ENCODE measurements around the gene UBE2J2.
"Not testable (repeated sequence)": the region's sequence is repeated elsewhere in the genome, so short reads cannot be mapped to it uniquely, and the experiment has no call there.

The UBE2J2 gene

DNA sequence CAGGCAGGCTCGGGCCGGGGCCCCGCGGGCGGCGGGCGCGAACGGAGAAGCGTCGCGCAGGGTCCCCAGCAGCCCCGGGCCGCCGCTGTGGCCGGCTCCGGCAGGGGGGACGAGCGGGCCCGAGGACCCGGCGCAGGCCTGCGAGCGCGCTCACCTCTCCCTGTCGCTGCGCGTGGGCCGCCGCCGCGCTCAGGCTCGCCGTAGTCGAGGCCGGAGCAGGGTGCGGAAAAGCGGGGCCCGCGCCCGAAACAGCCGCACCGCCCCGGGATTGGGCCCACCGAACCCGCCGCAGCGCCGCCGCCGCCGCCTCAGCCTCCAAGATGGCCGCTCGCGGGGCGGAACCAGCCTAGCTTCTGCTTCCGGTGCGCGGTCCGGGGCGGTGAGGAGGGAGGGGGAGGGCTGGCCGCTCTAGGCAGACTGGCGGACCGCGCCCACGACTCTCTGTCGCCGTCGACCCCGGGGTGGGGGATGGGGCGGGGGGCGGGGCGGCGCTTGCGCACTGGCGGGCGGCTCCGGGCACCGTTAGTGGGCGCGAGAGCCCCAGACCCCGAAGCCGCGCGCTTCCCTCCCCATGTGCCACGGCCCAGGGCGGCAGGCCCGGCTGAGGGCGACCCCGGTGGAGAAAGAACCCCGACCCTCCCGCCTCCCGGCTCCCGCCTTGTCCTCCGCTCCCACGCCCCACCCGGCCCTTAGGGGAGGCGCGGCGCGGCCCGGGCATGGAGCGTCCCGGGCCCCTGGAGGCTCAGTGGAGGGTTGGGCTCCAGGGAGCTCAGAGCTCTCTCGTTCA is at the start of gene UBE2J2:
Gene UBE2J2, minus strand, starts transcription at position 343 of the 787 bp plus-strand sequence. CDS start 5,862 bp downstream, outside the sequence.
- DNase-seq = peak; percentile 95

DNA sequence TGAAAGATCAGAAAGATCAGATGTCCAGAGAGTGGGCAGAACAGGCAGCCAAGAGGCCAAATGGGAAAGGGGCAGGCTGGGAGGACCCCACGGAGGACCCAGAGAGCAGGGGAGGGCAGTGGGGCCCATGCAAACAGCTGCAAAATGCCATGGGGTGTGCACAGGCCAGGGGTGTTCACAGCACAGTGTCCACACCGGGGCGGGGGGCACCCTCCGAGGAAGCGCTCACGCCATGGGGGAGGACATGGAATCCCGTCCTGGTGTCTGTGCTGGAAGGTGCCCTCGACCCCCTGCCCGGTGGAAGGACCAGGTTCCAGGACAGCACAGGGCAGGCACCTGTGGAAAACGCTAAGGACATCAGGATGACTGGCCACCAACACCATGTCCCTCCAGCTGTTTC is 49.3 kb upstream of the UBE2J2 start:
- no peak for DNase-seq

DNA sequence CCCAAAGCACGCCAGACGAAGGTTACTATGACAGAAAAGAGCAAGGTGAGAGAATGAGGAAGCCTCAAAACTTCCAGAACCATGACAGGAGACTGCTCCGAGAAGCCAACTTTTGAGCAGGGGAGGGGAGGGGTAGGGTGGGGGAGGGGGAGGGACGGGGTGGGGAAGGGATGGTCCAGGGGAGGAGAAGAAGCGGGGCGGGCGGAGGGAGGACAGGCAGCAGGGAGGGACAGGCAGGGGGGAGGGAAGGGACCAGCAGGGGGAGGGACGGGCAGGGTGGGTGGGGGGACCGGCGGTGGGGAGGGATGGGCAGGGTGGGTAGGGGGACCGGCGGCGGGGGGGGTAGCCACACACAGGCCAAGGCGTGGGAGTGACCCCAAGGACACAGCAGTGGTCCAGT is 48.8 kb upstream of the UBE2J2 start:
- DNase-seq = no peak

DNA sequence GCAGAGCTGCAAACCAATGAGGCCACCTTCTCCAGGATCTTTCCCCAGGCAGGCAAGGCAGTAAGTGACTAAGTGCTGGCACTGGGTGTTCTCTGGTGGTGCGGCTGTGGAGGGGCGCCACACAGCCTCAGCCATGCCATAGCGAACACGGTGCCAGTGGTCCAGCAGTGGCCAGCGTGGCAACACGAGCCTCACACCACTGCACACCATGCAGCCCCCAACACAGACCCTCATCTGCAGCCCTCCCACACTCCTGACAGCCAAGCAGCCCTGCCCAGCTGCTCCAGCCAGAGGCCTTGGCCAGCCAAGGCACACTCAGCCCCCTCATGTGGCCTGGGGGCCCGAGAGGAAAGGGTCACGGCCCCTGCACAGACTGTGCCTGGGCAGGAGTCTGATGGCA is 47.8 kb upstream of the UBE2J2 start:
- DNase-seq = no peak

DNA sequence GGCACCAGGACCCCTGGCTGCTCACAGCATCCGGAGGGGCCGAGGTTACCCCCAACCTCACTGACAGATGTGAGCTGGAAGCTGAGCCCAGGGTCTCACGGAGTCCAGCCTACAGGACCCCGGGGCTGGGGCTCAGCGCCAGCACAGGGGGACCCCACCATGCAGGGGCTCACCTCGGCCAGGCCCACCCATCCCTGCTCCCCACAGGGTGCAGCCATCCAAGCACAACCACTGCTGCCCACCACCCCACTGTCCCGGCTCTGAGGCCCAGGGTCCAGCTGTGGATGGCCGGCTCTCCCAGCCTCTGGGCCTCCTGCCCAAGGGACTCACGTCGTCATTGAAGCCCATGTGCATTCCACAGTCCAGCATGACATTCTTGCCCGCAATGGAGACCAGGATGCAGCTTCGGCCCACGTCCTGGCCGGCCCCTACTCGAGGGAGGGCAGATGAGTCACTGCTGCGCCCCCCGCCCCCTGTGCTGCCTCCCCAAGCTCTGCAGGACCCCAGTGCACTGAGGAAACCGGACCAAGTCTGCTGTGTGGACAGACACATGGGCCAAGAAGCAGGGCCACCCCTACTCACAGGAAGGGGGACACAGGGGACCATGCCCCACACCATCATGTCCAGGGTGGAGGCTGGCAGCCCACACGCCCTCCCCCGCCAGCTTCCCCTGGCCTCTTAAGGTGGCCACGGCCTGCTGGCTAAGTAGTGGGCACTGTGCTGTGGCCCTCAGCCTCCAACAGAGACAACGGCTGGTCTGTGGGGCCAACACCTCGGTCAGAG is 47.2 kb upstream of the UBE2J2 start:
- DNase-seq = no peak

DNA sequence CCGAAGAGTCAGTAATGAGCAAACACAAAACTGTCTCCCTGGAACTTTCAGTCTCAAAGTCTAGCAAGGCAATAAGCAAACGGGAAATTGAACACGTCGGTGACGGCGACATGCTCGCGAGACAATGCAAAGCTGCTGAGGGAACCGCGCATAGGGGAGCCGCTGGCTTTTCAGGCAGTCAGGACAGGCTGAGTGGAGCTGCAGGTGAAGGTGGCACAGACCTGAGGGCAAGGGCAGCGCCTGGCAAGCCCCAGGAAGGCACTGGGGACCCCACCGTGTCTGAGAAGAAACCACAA is 45.9 kb upstream of the UBE2J2 start:
- no peak for DNase-seq

DNA sequence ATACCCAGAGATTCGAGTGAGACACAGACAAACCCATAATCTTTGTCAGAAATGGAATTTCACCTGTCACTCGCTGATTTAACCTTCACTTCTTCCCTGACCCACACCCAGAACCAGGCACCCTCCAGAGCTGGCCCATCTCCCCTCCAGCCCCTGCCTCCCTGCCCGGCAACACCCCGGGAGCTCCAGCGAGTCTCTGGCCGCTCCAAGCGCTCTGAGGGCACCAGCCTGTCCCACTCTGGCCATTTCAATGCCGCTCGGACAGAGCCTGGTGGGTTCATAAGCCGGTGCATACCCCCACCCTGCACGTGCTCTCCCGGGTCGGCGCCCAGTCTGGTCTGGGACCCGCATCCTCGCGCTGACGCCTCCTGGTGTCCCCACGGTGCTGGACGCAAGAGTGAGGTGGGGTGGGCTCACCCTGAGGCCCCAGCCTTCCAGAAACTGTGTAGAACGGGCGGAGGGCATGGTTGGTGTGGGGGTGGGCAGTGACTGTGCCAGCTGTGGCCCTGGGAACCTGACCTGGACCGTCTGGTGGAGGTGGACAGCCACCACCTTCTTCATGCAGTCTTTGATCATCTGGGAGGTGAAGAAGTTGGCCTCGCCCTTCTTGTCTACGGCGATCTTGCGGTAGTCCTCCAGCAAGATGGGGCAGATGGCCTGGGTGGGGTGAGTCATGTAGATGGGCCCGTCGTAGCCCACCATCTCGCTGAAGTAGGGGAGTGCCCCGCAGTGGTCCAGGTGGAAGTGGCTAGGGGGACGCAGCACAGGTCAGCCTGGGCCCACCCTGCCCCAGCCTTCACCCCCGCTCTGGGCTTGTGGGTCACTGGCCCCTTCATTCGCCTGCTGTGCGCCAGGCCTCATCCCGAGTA is 45.4 kb upstream of the UBE2J2 start:
- no peak for DNase-seq

DNA sequence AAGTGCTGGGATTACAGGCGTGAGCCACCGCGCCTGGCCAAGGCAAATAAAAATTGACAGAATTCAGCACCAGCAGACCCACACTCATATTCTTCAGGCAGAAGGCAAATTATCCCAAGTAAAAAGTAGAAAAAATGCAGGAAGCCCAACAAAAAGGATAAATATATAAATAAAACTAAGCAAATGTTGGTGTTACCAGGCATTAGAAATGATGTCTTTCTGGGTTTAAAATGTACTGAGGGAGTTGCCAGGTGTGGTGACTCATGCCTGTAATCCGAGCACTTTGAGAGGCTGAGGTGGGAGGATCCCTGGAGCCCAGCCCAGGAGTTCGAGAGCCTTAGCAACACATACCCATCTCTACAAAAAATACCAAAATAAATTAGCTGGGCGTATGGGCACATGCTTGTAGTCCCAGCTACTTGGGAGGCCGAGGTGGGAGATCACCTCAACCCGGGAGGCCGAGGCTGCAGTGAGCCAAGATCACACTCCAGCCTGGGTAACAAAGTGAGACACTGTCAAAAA is 44.5 kb upstream of the UBE2J2 start:
- no peak for DNase-seq

DNA sequence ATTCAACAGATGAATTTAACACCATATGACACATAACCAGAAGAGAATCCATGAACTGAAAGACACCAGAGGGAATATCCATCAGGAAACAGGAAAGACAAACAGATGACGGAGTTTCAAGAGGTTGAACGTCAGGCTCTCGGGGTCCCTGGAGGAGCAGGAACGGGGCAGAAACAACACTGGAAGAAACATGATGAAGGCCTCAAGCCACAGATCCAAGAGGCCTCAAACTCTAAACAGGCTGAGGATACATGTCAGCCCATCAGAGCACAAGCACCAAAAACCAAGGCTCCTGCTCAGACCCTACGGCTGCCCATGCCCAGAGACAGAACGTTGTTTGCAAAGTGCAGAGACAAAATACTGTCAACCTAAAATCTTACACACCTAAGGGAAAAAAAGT is 43.8 kb upstream of the UBE2J2 start:
- DNase-seq = no peak

DNA sequence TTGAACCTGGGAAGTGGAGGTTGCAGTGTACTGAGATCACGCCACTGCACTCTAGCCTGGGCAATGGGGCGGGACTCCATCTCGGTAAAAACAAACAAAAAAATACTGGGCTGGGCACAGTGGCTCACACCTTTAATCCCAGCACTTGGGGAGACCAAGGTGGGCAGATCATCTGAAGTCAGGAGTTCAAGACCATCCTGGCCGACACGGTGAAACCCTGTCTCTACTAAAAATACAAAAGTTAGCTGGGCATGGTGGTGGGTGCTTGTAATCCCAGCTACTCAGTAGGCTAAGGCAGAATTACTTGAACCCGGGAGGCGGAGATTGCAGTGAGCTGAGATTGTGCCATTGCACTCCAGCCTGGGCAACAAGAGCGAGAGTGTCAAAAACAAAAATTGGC is 42.5 kb upstream of the UBE2J2 start:
- DNase-seq = not testable (repeated sequence)

DNA sequence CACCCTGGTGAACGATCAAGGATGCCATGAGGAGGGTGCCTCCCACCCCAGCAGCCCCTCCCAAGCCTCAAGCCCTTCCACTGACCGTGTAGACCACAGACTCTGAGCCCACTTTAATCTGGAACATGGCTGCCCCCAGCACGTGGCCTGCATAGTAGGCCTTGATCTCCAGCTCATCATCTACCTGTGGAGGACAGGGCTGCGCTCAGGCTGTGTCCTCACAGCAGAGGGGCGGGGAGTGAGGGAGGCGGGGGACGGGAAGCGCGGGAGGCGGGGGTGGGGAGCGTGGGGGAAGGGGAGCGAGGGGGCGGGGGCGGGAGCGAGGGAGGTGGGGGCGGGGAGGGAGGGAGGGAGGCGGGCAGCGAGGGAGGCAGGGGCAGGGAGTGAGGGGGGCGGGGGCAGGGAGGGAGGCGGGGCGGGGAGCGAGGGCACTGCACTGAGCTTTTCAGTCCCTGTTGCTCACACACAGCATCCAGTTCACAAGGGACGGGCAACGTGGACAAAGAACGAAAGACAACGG is 41.8 kb upstream of the UBE2J2 start:
- DNase-seq = no peak

DNA sequence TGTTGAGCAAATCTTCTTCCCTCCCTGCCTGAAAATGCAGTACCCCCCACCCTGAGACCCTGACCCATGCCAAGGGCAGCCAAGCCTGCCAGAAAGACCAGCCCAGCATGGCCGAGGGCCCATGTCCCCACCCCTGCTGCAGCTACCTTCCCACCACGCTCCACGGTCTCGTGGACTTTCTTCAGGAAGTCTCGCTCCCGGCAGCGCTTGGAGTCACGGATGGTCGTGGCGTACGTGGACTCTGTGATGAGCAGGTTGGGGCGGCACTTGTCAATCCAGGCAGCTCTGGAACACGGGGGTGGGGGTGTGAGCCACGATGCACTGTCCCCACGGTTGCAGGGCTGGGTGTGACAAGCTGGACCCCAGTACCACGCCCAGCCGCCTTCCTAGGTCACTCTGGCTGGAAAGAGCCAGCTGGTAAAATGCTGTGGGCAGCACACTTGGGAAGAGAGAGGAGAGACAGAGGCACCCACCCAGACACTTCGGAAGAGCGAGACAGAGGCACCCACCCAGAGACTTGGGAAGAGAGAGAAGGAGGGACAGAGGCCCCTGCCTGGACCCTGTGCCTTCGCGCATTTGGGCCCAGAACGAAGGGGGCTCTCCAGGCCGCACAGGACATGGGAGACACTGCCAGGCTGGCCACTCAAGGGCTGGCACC is 41.2 kb upstream of the UBE2J2 start:
- DNase-seq = no peak

DNA sequence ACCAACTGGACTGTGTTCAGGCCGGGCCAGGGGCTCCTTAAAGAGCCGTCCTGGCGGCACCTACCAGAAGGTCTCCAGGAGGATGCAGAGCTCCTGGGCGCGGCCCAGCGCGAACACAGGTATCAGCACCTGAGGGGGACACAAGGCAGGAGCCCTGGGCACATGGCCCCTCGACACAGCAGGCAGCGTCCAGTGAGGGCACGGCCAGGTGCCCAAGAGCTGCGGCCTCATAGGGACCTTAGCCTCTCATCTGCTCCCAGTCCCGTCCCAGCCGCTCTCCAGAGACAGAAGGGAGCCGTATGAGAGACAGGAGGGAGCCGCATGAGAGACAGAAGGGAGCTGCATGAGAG is 40.6 kb upstream of the UBE2J2 start:
- DNase-seq = no peak

DNA sequence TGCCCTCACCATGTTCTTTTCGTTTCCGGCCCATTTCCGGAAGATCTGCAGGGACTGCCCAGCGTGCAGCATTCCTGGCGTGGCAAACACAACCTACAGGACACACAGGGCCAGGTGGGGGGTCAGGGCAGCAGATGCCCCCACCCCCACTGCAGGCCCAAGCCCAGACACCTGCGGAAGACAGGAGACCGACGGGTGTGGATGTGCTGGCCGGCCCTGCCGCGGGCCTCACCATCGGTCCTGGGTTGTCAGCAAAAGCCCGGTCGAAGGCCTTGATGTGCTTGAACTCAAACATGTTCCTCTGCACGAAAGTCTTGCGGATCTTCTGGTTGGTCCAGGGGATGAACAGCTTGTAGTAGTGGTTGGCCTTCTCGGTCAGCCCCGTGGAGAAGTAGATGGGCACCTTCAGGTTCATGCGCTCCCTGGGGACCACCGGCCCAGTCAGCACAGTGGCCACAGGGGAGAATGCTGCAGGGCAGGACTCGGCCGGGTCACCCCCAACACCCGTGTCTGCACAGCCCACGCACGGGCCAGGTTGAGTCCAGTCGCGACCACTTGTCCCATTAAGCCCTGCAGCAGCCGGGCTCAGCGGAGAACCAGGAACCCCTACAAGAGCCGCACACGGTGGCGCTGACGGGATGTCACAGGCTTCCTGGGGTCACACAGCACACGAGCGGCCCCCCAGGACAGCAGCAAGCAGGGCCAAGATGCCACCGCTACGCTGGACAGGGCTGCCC is 40.0 kb upstream of the UBE2J2 start:
- DNase-seq = no peak

DNA sequence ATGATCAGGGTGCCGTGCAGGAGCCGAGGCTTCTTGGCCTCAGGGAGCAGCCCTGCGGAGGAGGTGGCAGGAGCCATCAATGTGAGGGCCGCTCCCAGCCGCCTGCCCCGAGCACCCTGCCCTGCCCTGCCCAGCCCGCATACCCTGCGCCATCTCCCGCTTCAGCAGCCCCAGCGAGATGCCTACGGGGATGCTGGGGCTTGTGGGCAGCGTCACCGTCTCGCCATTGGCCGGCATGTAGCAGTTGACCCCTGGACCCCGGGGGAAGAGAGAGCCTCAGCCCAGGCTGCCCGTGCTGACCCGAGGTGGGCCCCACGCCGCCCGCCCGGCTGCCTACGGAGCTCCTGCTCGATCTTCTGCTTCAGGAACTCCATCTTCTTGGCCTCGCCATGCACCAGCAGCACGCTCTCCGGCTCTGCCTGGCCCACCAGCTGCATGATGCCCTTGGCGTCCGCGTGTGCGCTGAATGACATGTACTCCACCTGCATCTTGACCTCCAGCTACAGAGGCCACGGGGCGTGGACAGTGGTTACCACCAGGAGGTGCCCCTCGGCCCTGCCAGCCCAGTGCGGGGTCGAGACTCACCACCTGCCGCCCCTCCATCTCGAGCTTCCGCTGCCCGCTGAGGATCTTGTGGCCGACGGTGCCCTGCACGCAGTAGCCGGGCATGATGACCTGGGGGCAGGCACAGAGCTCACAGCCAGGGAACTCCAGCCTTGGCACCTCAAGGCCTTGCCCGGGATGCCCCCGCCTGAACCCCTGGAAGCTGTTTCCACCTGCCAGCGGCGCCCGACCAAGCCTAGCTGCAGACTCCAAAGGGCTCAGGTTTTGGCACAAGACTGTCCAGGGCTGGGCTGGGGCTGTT is 39.0 kb upstream of the UBE2J2 start:
- no peak for DNase-seq

DNA sequence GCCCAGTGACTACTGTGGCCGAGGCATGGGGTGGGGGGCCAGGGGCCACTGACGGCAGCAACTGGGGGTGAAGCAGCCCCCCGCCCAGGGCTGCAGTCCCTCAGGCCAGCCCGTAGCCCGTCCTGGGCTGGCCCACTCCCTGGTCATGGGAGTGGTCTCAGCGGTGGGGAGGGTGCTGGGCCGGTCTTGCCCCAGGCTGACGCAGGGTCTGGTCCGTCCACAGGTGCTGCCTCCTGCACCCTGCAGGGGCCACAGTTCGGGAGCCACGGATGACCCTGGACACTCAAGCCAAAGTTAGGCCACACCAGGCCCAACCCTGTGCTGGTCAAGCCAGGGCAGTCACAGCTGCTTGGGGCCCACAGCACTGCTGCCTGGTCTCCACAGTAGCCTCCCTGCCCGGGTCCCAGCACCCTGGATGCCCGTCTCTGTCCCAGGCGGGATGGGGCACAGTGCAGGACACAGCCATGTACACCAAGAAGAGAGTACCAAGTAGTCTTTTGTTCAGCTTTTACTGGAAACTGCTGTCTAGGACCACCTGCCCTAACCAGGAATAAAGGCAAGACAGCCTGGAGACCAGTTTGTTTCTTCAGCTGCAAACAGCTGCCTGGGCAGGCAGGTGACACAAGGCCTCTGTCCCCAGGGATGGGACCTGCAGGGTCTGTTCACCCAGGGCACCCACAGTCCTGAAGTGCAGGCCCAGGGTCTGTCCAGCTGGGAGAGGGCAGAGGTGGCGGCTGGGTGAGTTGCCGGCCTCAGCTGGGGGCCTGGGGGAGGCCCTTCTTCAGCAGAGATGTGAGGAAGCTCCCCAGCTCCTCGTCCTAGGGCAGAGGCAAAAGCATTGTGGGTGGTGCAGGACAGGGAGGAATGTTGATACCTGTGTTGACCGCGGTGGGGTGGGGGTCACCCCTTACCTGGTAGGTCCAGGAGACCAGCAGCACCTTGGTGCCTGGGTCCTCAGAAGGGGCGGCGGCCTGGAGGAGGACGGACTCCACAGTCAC is 37.8 kb upstream of the UBE2J2 start:
- no peak for DNase-seq

DNA sequence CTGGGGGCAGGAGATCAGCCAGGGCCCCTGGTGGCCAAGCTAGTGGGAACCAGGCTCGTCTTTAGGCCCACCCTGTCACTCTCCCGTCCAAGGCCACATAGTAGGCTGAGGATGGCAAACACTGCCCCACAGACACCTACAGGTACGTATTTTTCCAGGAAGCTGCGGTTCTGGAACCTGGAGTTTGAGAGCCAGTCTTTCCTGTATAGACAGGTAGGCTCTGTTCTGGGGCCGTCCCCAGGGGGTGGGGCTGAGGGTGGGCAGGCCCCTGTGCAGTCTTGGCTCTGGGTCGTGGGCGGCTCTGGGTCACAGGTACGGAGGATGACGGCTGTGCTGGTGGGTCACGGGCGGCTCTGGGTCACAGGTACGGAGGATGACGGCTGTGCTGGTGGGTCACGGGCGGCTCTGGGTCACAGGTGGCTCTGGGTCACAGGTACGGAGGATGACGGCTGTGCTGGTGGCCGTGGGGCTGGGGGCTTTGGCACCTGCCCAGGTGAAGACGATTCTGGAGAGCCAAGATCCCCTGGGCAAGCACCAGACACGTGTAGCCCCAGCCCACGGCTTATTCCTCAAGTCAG is 36.9 kb upstream of the UBE2J2 start:
- no peak for DNase-seq

DNA sequence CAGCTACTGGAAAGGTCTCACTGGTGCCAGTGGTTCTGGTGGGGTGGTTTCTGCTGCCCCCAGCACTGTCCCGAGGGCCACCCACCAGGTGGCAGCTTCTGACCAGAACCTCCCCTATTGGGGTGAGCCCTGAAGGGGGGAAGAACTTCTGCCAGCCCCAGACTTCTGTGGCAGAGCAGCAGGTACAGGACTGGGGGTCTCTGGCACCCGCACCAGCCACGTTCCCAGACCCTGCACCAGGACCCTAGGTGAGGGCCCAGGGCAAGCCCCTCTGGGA is 36.4 kb upstream of the UBE2J2 start:
- DNase-seq = no peak
